Fibroblast of the aortic adventitia (primary cell): ENCODE measurements around the gene OR52E8. TPM values are rescaled to one million over a fixed set of nuclear protein-coding genes. Genes with fewer than 3 reads are reported as not detected.
A peak's percentile ranks its signal among the peaks of the same experiment; 100 is the strongest.

ENCODE experiments used
- DNase-seq: peaks from one replicate; pipeline ENCODE4 v3.0.0-alpha.2; 2010; ENCODE audit warnings: low read depth
- H3K4me3 ChIP-seq: 2 replicates; pipeline ENCODE4 v1.5.1; 2011; ENCODE audit warnings: low read depth, mild to moderate bottlenecking, control low read depth, low read length, moderate library complexity
- total RNA-seq: library from RNA; depleted of rRNA; stranded (reverse); fragments of >200 nt; gene quantifications from 2 replicates; pipeline ENCODE4 v1.2.3, GENCODE V29; 2012; ENCODE audit warnings: low replicate concordance
- TF ChIP-seq, protein P1 (sequence below): IDR thresholded peaks from 2 replicates; pipeline ENCODE4 v1.5.1; 2011; ENCODE audit warnings: mild to moderate bottlenecking, low read length, control low read depth, inconsistent platforms; ENCODE audit not compliant: insufficient read depth

OR52E8 gene
- total RNA-seq, result not detected in 2 replicates

DNA sequence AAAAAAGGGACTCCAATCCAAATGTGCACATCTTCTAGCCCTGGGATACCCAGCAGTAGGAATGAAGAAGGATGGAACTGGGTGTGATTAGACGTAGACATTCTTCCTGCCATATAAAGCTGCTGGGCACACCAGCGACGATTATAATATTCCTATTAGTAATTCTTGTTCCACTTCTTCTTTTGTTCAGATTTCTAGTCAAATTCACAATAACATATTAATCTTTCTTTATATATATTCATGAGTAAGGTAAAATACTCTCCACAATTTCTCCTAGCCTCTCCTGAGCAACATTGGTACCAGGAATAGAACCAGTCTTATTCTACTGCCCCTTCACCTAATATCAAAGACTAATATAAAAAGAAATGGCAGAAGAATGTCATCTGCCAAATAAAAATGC, at the start of gene OR52E8:
Gene OR52E8 (minus strand): TSS at position 101 of the 400 bp plus-strand sequence. CDS start 0 bp downstream, at position 101.
- no peak for DNase-seq
- TF ChIP-seq, protein P1, sequence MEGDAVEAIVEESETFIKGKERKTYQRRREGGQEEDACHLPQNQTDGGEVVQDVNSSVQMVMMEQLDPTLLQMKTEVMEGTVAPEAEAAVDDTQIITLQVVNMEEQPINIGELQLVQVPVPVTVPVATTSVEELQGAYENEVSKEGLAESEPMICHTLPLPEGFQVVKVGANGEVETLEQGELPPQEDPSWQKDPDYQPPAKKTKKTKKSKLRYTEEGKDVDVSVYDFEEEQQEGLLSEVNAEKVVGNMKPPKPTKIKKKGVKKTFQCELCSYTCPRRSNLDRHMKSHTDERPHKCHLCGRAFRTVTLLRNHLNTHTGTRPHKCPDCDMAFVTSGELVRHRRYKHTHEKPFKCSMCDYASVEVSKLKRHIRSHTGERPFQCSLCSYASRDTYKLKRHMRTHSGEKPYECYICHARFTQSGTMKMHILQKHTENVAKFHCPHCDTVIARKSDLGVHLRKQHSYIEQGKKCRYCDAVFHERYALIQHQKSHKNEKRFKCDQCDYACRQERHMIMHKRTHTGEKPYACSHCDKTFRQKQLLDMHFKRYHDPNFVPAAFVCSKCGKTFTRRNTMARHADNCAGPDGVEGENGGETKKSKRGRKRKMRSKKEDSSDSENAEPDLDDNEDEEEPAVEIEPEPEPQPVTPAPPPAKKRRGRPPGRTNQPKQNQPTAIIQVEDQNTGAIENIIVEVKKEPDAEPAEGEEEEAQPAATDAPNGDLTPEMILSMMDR, result no peak
- no peak within 1 kb of the TSS for H3K4me3 ChIP-seq

GRCh38 chr11:5899534-5899933, 42.0 kb upstream of the OR52E8 start:
- TF ChIP-seq, protein P1, result no peak
- DNase-seq, result no peak
- no peak overlapping the region for H3K4me3 ChIP-seq

DNA sequence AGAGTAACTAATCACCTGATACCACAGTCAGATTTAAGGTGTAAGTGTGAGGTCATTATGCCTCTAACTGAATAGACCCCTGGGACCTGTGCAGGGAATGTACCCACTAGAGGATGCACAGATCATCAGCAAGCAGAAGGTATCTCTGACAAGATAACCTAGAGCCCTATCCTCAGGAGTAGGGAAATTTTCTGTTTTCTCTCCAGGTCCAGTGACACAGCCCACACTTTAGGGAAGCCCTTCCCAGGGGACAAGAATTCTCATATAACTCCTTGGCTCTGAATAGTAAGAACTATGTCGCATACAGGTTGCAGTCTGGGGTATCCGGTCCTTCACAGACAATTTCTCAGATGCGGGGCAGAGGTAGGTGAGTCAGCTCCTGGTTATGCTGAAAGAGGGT, 35.4 kb upstream of the OR52E8 start, which contains the start of gene OR52E5:
Gene OR52E5 (plus strand): TSS at position 301 of the 400 bp plus-strand sequence. CDS start 7,569 bp downstream, outside the sequence.
- no peak for DNase-seq
- H3K4me3 ChIP-seq, result no peak within 1 kb of the TSS
- TF ChIP-seq, protein P1, result no peak

DNA sequence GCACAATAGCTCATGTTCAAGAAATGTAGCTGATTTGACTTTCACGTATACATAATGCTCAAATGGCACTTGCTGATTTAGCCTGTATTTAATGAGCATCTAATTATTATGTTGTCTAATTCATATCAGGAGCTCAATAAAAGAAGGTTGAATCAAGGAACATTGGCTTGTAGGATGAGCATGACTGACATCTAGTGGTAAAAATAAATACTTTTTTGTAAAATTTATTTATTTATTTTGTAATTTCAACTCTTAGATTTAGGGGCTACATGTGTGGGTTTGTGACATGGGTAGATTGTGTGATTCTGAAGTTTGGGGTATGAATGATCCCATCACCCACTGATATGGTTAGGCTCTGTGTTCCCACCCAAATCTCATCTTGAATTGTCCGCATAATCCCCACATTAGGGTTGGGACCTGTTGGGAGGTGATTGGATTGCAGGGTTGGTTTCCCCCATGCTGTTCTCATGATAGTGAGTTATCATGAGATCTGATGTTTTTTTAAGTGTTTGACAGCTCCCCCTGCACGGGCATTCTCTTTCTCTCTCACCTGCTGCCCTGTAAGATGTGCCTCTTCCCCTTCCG, 33.8 kb upstream of the OR52E8 start:
- TF ChIP-seq, protein P1, result peak; percentile 49
- no peak overlapping the region for H3K4me3 ChIP-seq
- peak; percentile 33 for DNase-seq

DNA sequence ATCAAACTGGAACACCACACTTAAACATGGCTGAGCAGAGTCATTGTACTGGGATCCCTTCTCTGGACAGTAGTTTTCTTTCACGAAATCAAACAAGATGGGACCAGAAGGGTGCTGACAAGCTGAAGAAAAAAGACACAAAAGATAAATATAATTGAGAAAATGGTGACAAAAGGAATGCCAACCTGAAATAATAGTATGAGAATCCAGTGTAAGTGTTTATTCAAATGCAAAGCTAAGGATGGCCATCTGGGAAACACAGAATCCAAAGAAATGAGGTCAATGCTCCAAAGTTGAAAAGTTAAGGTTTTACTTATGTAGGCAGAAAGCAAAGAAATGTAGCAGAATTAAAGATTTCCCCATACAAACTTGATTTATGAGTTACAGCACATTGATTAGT, 30.2 kb upstream of the OR52E8 start:
- H3K4me3 ChIP-seq, result no peak overlapping the region
- DNase-seq, result no peak
- TF ChIP-seq, protein P1, result no peak

DNA sequence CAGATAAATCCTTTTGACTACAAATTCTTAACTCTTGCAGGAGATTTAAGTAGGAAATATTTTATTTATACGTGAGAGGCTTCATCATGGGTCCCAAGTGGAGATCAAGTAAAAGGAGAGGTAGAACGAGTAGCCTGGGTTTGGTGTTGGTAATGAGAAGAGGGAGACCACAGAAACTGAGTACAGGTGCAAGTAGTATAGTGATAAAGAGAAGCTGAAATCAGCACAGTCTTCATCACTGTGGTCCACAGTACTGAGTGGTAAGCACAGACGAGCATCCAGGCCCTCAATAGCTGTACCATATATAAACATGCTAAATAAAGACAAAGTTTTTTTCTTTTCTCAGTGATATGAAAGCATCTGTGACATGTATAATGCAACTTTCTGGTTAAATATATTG, 29.7 kb upstream of the OR52E8 start:
- no peak overlapping the region for H3K4me3 ChIP-seq
- TF ChIP-seq, protein P1, result no peak
- no peak for DNase-seq

DNA sequence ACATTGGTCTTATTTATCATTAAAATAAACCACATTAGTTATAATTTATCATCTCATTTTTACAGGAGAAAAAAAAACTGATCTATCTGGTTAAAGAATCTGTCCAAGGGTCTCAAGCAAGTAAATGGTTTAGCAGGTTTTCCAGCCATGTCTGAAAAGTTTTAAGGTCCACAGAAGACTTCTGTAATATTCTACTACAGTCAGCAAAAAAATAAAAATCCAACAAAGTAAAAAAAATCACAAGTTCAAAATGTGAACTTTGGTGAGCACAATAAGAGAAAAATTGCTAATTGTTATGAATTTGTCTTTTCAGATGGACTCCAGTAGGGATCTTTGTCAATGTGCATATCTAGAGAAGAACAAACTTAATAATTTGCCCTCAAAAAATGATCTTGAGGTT, 24.3 kb upstream of the OR52E8 start:
- TF ChIP-seq, protein P1, result no peak
- no peak overlapping the region for H3K4me3 ChIP-seq
- DNase-seq, result no peak
